Hepatocyte (in vitro differentiated cells): ENCODE results near the gene SSRP1. TPM values are rescaled to one million over a fixed set of nuclear protein-coding genes. Genes with fewer than 3 reads are reported as not detected.

Source experiments
- DNase-seq: peaks from one replicate; pipeline ENCODE4 v3.0.0-alpha.2; 2016; ENCODE audit warnings: low spot score
- H2AFZ ChIP-seq: fragments of 200-600 bp; sonication (generic); 2 replicates; pipeline ENCODE4 v1.6.0; 2016; ENCODE audit warnings: antibody characterized with exemption, mild to moderate bottlenecking
- H3K27ac ChIP-seq: fragments of 200-600 bp; sonication (generic); 2 replicates; pipeline ENCODE4 v1.5.1; 2016; ENCODE audit warnings: mild to moderate bottlenecking
- H3K27me3 ChIP-seq: fragments of 200-600 bp; sonication (generic); 2 replicates; pipeline ENCODE4 v1.6.1; 2016
- H3K36me3 ChIP-seq: fragments of 200-600 bp; sonication (generic); replicated peaks from 2 replicates; pipeline ENCODE4 v1.5.1; 2016; ENCODE audit warnings: low read depth; ENCODE audit not compliant: insufficient read depth
- H3K4me1 ChIP-seq: fragments of 200-600 bp; sonication (generic); 2 replicates; pipeline ENCODE4 v1.5.1; 2016; ENCODE audit warnings: mild to moderate bottlenecking, moderate library complexity; ENCODE audit not compliant: insufficient read depth
- H3K4me2 ChIP-seq: fragments of 200-600 bp; sonication (generic); 2 replicates; pipeline ENCODE4 v1.6.0; 2016
- H3K4me3 ChIP-seq: fragments of 200-600 bp; sonication (generic); 2 replicates; pipeline ENCODE4 v1.5.1; 2016; ENCODE audit warnings: mild to moderate bottlenecking
- H3K79me2 ChIP-seq: fragments of 200-600 bp; sonication (generic); 2 replicates; pipeline ENCODE4 v1.6.0; 2017; ENCODE audit warnings: mild to moderate bottlenecking
- H3K9me2 ChIP-seq: fragments of 200-600 bp; sonication (generic); replicated peaks from 2 replicates; pipeline ENCODE4 v1.6.0; 2017; ENCODE audit warnings: mild to moderate bottlenecking; ENCODE audit not compliant: insufficient read depth
- H3K9me3 ChIP-seq: fragments of 200-600 bp; sonication (generic); 2 replicates; pipeline ENCODE4 v1.5.1; 2016; ENCODE audit warnings: low read depth, mild to moderate bottlenecking
- H4K20me1 ChIP-seq: fragments of 200-600 bp; sonication (generic); 2 replicates; pipeline ENCODE4 v1.6.0; 2016; ENCODE audit warnings: mild to moderate bottlenecking; ENCODE audit not compliant: insufficient read depth, poor library complexity, severe bottlenecking
- EZH2 ChIP-seq: fragments of 200-600 bp; sonication (generic); IDR thresholded peaks from 2 replicates; pipeline ENCODE4 v1.6.1; 2016; ENCODE audit warnings: antibody characterized with exemption, mild to moderate bottlenecking, borderline replicate concordance
- EZH2phosphoT487 ChIP-seq: fragments of 200-600 bp; sonication (generic); IDR thresholded peaks from one replicate; pipeline ENCODE4 v1.6.1; 2018; ENCODE audit warnings: antibody characterized with exemption, mild to moderate bottlenecking, low read depth, moderate library complexity; ENCODE audit not compliant: unreplicated experiment, severe bottlenecking
- WGBS: methylation state at CpG from one replicate; pipeline ENCODE4 v1.1.6; 2016; ENCODE audit warnings: low lambda C conversion rate; ENCODE audit errors: missing lambda C conversion rate; 5-methylcytosine and 5-hydroxymethylcytosine counted together
- polyA plus RNA-seq: library from polyadenylated mRNA; unstranded; fragments of >200 nt; fragmentation: Nextera tagmentation; extraction: Ambion mirVana; gene quantifications from 2 replicates; pipeline ENCODE4 v1.2.1, GENCODE V29; 2016
- total RNA-seq: library from RNA; depleted of rRNA; stranded (reverse); fragments of >200 nt; gene quantifications from 2 replicates; pipeline ENCODE4 v1.2.3, GENCODE V29; 2014
- TF ChIP-seq, protein P1 (sequence below): fragments of 200-600 bp; sonication (generic); IDR thresholded peaks from 2 replicates; pipeline ENCODE4 v1.5.1; 2016; ENCODE audit warnings: antibody characterized with exemption, mild to moderate bottlenecking; ENCODE audit not compliant: poor library complexity

The SSRP1 gene
- total and polyA plus RNA-seq, 2 experiments from 2014 or later, result 34.0 to 64.6 TPM

DNA sequence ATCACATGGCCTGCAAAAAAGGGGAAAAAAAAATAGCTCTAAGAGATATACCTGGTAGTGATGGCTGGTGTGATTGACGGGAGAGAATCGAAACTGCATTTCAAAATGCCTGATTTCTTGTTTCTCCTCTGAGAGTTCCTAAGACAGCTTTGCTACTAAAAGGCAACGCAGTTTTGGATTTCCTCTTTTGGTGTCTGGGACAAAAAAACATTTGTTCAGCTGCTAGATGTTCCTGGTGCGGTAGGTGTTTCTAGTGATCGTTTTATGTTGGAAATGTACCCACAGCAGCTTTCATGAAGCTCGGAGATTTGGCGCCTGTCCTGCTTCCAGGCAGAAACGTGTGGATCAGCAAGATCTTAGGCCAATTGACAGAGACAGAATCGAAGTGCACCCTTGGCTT, 20.6 kb upstream of the SSRP1 start:
- Histone ChIP-seq H3K27ac (no peak overlapping the region), H3K4me2 (no peak overlapping the region), H3K4me3 (no peak overlapping the region), H3K9me2 (no peaks in the 10 kb centered on the region), H3K27me3 (no peaks in the 10 kb centered on the region), H3K36me3 (no peaks in the 10 kb centered on the region), H2AFZ (no peak overlapping the region), H3K9me3 (no peaks in the 10 kb centered on the region), H3K4me1 (peaks cover 6% of the 10 kb centered on the region), H4K20me1 (no peaks in the 10 kb centered on the region), H3K79me2 (no peaks in the 10 kb centered on the region)
- TF ChIP-seq EZH2, result no peak
- no peak for TF ChIP-seq EZH2phosphoT487
- TF ChIP-seq, protein P1, sequence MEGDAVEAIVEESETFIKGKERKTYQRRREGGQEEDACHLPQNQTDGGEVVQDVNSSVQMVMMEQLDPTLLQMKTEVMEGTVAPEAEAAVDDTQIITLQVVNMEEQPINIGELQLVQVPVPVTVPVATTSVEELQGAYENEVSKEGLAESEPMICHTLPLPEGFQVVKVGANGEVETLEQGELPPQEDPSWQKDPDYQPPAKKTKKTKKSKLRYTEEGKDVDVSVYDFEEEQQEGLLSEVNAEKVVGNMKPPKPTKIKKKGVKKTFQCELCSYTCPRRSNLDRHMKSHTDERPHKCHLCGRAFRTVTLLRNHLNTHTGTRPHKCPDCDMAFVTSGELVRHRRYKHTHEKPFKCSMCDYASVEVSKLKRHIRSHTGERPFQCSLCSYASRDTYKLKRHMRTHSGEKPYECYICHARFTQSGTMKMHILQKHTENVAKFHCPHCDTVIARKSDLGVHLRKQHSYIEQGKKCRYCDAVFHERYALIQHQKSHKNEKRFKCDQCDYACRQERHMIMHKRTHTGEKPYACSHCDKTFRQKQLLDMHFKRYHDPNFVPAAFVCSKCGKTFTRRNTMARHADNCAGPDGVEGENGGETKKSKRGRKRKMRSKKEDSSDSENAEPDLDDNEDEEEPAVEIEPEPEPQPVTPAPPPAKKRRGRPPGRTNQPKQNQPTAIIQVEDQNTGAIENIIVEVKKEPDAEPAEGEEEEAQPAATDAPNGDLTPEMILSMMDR, result no peak
- DNase-seq, result no peak
- 88% methylated on average over 9 of the region's 9 CpGs for WGBS

DNA sequence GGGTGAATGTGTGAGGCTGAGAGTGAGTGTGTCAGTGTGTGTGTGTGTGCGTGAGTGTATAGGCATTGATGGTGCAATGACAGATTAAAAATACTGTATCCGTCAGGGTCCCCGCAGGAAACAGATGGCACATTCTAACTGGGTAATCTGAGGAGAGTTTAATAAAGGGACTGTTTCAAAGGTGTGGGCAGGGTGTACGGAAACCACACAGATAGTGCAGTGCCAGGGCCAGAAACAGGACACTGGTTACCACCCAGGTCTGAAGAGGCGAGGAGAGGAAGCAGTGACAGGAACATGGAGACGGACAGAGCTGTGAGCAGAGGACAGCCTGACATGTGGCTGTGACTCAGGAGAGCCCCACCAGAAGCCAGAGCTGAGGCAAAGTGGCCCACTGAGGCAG, 19.0 kb upstream of the SSRP1 start:
- no peak for DNase-seq
- Histone ChIP-seq H3K4me3 (no peak overlapping the region), H3K4me1 (no peaks in the 10 kb centered on the region), H3K79me2 (no peaks in the 10 kb centered on the region), H3K27me3 (no peaks in the 10 kb centered on the region), H2AFZ (no peak overlapping the region), H3K9me2 (no peaks in the 10 kb centered on the region), H3K4me2 (no peak overlapping the region), H3K36me3 (no peaks in the 10 kb centered on the region), H4K20me1 (no peaks in the 10 kb centered on the region), H3K9me3 (no peaks in the 10 kb centered on the region), H3K27ac (no peak overlapping the region)
- TF ChIP-seq EZH2, result no peak
- TF ChIP-seq EZH2phosphoT487, result no peak
- TF ChIP-seq, protein P1, result no peak
- WGBS, result 86% methylated on average over 6 of the region's 6 CpGs

DNA sequence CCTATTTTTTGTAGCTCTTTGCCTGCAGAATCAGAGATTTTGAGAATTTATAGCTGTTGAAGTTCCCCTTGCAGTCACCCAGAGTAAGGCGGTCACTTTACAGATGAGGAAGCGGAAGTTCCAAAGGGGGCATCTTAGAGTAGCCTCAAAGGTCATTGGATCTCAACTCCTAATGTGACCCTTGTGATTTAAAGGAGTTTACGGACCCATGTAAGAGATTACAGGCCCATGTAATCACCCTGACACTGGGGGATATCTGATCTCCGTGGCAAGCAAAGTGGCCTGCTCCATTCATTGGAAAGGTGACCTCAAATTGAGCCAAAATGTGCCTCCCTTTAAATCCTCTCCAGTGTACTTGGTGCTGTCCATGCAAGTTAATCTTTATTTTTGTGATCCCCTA, 18.2 kb upstream of the SSRP1 start:
- Histone ChIP-seq H4K20me1 (no peaks in the 10 kb centered on the region), H3K79me2 (no peaks in the 10 kb centered on the region), H3K4me1 (no peaks in the 10 kb centered on the region), H3K27me3 (no peaks in the 10 kb centered on the region), H3K9me3 (no peaks in the 10 kb centered on the region), H3K4me2 (no peak overlapping the region), H3K9me2 (no peaks in the 10 kb centered on the region), H3K4me3 (no peak overlapping the region), H3K27ac (no peak overlapping the region), H3K36me3 (no peaks in the 10 kb centered on the region), H2AFZ (no peak overlapping the region)
- TF ChIP-seq EZH2phosphoT487 (no peak), EZH2 (no peak)
- TF ChIP-seq, protein P1, result no peak
- no peak for DNase-seq
- WGBS, result 74% methylated on average over 4 of the region's 4 CpGs

DNA sequence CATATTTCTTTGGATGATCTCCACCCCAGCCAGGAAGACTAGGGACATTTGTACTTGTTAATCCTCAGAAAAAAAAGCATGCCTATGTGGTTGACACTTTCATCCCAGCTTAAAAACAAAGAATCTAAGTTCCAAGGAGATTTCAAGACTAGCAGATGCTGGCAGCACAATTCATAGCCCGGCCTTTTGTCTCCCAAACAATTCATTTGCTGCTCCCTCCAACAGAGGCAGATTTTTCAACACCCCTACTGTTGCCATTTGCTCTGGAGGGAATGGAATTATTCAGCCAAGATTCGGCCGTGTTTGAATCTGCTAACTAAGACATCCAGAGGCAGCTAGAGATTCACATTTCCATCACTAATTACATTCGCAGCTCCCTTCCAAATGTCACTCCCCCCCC, 17.8 kb upstream of the SSRP1 start:
- H3K36me3 ChIP-seq, result no peaks in the 10 kb centered on the region
- no peaks in the 10 kb centered on the region for H3K79me2 ChIP-seq
- no peaks in the 10 kb centered on the region for H3K9me3 ChIP-seq
- H3K4me3 ChIP-seq, result no peak overlapping the region
- no peak for DNase-seq
- H2AFZ ChIP-seq, result no peak overlapping the region
- no peaks in the 10 kb centered on the region for H3K27me3 ChIP-seq
- H3K4me2 ChIP-seq, result no peak overlapping the region
- no peak for TF ChIP-seq EZH2phosphoT487
- TF ChIP-seq, protein P1, result no peak
- TF ChIP-seq EZH2, result no peak
- no peaks in the 10 kb centered on the region for H4K20me1 ChIP-seq
- H3K27ac ChIP-seq, result no peak overlapping the region
- H3K9me2 ChIP-seq, result no peaks in the 10 kb centered on the region
- 60% methylated on average over 3 of the region's 4 CpGs for whole genome bisulfite sequencing
- no peaks in the 10 kb centered on the region for H3K4me1 ChIP-seq
